ENCODE results near the gene SRP14.
"Not testable (repeated sequence)": the region's sequence is repeated elsewhere in the genome, so short reads cannot be mapped to it uniquely, and the experiment has no call there.

The SRP14 gene

DNA sequence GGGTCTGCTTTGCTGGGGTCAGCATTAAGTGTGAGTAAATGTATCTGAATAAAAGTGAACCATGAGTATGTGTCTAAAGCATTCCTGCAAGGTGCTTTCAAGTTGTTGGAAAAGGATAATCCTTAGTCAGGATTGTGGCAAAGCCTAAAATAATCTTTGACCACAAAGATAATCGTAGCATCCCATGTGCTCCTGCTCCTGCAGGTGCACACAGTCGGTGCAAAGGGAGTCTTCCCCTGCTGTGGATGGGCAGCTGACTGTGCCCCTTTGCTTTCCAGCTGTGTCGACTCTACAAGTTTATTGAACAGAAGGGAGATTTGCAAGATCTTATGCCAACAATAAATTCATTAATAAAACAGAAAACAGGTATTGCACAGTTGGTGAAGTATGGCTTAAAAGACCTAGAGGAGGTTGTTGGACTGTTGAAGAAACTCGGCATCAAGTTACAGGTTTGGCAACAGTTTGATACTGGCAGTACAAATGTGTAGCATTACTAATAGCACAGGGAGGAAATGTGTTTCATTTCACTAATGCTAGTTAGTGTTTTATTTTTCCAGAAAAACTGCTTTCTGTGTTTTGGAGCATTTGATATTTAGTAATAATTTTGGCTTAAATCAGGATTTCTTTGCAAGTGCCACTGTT, 22.6 kb downstream of the SRP14 start:
- no peak for DNase-seq

DNA sequence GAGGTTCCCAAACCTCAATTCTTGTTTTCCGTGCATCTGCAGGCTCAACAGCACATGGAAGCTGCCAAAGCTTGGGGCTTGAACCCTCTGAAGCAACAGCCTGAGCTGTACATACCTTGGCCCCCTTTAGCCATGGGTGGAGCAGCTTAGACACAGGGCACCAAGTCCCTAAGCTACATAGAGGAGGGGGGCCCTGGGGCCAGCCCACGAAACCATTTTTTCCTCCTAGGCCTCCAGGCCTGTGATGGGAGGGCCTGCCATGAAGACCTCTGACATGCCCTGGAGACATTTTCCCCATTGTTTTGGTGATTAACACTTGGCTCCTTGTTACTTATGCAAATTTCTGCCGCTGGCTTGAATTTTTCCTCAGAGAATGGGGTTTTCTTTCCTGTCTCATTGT, 24.6 kb downstream of the SRP14 start:
- no peak for DNase-seq

DNA sequence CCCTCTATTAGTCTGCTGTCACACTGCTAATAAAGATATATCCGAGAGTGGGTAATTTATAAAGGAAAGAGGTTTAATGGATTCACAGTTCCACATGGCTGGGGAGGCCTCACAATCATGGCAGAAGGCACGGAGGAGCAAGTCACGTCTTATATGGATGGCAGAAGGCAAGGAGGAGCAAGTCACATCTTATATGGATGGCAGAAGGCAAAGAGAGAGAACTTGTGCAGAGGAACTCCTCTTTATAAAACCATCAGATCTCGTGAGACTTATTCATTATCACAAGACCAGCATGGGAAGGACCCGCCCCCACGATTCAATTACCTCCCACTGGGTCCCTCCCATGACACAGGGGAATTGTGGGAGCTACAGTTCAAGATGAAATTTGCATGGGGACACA, 25.6 kb downstream of the SRP14 start:
- DNase-seq, result not testable (repeated sequence)

DNA sequence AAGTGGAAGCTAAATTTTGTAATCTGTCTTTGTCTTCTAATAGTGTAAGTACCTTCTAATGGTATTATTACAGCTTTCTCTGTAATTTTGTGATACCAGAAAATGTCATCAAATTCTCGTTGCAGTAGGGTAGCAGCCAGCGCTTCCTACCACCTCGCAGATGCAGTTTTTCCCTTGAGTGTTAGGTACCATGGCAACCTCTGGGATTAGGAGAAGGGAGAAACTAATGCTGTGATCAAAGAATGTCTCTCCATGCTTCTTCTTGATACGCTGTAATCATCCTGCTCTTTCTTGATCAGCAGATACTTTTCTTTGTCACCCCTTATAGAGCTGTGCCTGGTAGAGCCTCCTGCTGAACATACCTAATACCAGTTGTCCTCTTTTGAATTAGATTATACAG, 27.7 kb downstream of the SRP14 start:
- DNase-seq, result no peak

DNA sequence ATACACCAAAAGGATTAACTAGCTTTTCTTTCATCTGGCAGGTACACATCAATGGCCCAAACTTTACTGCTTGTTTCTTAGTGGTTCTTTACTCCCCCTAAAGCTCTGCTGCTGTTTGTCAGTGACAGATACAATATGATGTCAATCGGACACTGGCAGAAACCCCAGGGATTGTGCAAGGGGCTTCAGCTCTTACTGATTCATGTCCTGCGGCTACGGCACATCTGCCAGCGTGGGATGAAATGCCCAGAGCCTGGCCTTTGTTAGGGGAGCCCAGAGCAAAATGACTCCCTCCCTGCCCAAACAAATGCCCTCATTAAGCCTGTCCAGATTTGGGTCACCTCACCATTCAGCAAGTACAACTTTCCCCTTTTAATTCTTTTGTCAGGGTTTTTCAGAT, 28.3 kb downstream of the SRP14 start:
- no peak for DNase-seq

DNA sequence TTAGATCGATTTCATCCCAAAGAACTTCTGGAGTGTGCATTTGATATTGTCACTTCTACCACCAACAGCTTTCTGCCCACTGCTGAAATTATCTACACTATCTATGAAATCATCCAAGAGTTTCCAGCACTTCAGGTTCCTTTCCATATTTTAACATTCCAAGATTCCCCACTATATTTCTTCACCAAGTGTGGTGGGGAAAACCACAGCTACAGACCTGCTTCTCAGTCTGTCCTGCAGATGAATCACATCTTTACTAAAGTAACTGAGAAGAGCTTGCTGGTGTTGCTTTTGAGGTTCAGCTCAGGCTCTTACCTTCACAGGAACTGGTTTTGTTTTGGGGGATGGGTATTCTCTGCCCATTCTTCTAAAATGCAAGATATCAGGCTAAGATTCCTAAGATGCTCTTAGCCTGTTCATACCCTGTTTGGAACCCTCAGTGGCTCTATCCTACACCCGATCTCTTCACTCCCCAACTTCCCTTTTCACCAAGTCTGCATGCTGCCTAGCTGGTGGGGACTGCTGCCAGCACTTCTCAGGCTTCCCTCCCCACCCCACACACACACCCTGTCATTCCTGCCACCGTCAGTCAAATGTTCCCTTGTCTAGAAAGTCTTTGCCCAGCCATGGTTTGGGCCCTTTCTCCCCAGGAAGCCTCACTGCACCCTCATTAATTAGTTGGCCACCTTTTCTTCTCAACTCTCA, 30.8 kb downstream of the SRP14 start:
- no peak for DNase-seq

DNA sequence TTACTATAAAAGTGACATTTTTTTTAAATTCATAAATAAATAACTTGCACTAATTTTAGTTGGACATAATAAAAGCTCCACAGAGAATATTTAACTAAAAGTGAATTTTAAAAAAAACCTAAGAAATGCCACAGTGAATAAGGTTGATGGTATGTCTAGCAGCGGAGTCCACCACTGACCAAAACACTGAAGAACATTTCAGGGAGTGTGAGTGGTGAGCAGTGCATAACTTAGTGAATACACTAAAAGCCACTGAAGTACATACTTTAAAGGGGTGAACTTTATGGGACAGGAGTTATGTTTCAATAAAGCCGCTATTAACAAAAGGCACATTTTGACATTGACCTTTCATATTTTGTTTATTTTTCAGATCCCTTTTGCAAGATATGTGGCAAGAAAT, 32.3 kb downstream of the SRP14 start:
- no peak for DNase-seq

DNA sequence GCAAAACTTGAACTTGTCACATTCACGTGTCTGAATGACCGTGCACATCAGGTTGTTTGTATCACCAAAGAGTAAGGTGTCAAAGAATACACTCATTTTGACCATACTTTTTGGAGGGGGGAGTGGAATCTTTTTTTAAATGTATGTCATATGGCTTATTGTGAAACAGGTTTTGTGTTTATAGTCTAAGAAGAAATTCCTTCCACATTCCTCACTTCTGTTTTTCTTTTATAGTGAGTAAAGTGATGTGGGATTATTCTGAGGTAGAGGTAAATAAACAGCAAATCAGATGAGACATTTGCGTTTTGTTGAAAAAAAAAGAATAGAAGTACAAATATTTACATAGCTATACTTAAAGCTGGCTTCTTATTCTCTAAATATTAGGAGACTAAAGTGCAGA, 33.0 kb downstream of the SRP14 start:
- no peak for DNase-seq

DNA sequence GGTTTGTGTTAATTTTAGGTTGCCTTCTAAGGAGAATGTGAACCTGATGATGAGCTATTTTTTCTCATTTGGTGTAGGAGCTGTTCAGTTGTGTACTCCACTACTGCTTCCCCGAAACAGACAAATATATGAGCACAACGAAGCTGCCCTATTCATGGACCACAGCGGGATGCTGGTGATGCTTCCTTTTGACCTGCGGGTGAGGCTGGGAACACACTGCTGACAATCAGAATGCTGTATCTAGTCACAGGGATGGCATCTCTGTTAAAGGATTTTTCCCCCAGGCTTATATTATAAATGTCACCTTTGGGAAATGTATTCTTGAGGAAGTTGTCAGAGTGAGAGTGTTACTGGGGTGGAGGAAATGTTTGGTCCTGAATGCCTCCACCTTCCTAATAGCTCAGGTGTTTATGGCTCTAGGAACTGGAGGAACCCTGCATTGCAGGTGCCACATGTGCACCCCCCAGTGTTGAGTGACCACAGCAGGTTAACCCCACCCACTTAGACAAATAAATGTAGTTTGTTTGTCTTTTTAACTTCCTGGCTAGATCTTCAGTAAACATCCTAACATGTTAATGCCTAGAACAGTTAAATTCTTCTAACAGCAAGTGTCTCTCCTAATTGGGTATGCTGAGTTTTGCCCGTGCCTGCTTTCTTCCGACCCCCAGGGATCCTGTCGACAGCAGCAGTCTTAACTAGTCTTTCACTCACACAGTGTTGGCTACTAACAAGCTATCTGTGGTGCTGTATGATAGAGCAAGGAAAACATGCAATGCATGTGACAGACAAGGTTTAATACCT, 35.7 kb downstream of the SRP14 start:
- no peak for DNase-seq

DNA sequence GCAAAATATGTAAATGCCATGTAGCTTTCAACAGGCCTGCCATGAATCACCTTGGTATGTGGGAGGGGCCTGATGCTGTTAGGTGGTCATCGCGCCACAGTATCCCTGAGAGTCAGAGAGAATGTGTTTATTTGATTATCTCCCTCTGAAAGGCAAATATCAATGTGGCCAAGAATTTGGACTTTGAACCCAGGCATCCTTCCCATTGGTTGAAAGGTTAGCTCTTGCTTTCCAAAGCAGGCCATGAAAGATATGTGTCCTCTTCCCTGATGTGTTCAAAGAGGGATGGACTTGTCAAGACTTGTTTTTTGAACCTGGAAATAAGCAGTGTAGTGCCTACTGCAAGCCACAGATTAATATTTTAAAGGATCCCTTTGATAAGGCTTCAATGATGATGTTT, 36.7 kb downstream of the SRP14 start:
- DNase-seq, result no peak

DNA sequence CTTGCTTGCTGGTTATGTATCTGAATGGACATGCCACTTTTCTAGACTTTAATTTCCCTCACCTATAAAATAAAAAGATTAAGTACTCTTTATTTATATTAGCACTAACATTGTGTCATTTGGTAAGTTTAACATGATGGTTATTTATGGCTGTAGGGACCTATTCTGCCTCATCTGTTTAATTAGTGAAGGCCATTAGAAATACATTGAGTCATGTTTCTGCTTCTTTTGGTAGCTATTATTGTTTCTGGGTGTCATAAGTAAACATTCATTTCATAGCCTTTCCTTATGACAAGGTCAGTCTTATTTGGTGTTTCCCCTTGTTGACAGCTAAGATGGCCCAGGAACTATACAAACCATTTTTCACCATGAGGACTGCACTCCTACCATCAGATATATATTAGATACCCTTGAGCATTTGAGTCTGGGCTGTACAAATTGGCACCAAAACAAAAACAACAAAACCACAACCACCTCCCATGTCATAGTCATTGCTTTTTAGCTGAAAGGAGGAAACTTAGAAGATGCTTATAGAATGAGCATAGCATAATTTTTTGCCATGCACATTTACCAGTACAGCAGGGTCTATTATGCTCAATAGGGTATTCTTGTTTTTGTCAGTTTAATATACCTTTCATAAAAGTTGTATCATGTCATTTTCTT, 39.3 kb downstream of the SRP14 start:
- no peak for DNase-seq

DNA sequence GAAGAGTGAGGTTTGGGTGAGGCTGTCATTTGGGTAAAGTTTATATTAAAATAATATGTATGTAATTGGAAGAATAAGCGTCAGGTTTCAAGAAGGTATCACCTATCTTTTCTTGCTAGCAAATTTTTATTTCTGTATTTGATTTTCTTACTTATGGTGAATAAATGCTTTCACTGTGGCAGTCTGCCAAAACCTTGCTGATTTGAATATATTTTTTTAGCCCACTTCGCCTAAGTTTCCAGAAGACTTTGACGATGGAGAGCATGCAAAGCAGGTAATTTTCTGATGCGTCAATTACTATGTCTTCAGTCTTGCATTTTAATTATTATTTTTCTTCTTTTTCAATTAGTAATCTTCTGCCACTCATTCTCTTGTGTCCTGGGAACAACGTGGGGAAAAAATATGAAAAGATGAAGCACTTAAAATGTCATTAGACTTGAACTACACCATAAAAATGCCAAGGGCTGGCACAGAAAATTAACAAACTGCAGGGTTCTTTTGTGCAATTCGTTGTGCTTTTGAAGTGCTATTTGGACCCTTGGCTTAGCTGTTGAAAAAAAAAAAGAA, 40.4 kb downstream of the SRP14 start:
- DNase-seq, result no peak

DNA sequence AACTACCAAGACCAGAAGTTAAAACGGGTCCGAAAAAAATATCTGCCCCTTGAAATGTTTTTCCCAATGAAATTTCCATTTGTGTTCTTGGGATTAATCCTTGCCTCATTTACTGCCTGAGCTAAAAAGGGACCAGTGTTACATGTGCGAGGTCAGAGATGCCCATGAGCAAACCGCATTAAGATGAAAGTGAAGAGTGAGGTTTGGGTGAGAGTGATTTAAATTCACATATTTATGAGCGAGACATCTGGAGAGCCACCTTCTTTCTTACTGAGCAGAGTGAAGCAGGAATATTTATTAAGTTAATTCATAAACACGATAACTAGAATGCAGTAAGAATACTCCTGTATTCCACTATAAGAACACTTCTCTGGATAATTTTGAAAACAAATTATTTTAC, 41.3 kb downstream of the SRP14 start:
- DNase-seq, result no peak

DNA sequence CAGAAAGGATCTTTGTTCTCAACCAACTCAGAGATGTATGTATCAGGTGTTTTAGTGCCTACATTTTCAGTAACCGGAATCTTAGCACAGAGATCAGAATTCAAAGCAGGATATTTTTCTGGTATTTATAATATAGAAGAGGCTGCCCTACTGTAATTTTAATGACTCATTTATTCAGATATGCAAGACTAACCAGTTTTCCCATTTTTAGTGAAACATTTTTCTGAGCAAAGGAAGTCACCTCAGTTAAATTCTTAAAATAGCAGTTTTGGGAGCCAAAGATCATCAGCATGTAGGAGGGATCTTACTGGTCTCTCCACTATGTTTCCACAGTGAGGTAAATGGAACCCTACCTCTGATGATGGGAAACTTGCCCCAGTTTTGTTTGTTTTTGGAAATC, 42.0 kb downstream of the SRP14 start:
- no peak for DNase-seq

DNA sequence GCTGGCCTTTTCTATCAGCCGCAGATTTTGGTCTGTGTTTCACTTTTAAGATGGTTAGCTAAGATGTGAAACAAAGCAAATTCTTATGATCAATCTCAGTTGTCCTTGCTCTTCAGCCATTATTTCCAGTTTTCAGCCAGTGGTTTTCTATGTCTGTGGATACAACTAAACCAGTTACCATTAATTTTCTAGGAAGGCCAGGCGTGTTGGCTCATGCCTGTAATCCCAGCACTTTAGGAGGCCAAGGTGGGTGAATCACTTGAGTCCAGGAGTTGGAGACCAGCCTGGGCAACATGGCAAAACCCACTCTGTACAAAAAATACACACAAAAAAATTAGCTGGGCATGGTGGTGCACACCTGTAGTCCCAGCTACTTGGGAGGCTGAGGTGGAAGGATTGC, 42.8 kb downstream of the SRP14 start:
- not testable (repeated sequence) for DNase-seq

DNA sequence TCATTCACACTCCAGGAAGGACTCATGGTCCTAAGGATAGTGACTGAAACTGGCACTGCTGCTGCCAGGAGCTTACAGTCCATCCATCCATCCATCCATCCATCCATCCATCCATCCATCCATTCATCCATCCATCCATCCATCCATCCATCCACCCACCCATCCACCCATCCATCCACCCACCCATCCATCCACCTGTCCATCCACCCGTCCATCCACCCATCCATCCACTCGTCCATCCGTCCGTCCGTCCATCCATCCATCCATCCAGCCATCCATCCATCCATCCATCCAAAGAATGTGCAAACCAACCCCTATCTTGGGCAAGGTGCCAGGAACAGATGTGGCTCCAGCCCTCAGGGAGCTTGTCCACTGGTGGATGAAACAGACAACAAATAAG, 46.0 kb downstream of the SRP14 start:
- not testable (repeated sequence) for DNase-seq

DNA sequence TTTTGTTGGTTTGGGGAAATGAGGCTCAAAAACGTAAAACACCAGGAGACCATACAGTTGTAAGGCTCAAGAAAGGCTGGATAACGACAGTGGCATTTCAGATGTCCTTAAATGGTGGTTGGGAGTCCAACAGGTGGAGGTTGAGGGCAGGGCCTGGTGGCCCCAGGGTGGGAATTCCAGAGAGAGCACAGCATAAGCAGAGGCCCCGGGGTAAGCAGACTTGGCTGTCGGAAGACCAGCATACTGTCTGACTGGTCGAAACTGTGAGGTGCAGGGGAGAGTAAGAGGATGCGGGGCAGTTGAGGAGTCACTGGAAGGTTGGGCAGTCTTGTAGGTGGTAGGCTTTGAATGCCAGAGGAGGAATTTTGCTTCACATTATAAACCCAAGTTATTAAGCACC, 48.3 kb downstream of the SRP14 start:
- DNase-seq, result no peak

DNA sequence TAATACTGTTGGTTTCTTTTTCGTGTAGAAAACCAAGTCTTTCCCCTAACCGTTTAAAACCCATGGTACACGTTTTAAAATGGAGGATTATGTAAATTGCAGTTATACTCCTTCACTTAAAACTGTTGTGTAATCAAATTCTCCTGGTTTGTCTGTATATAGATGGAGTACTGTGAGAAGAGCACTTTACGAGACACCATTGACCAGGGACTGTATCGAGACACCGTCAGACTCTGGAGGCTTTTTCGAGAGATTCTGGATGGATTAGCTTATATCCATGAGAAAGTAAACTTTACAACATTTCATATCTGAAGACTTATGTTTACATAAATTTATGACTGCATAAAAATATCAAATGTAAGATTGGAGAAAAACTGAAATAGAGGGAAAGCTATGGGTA, 51.2 kb downstream of the SRP14 start:
- DNase-seq, result no peak

All from activated CD4-positive, alpha-beta T cell treated with anti-CD3 and anti-CD28 coated beads, Interleukin-2, amount 50 U/mL, for 4 hours (primary cell).